Lung (tissue), 12 donors: Measurements from ENCODE around the gene CDHR2. TPM values are rescaled to one million over a fixed set of nuclear protein-coding genes. Genes with fewer than 3 reads are reported as not detected.

Experiments used
- ATAC-seq: fragments of 200-7000 bp; cut with Tn5 transposase; one replicate; pipeline ENCODE4 v1.9.1; 2020; ENCODE audit warnings: moderate number of reproducible peaks; ENCODE audit not compliant: insufficient read depth, low FRiP score
- DNase-seq, 3 donors: peaks; one replicate each; pipeline ENCODE4 v3.0.0-alpha.2; 2013 to 2017
- H3K27ac ChIP-seq, 2 donors: one replicate each; pipeline ENCODE4 v1.5.1; 2013; ENCODE audit warnings: mild to moderate bottlenecking in 2 of 2, moderate library complexity in 2 of 2, control low read depth in 1 of 2, inconsistent platforms in 1 of 2, low read depth in 1 of 2, low read length in 1 of 2
- H3K27me3 ChIP-seq, 3 donors: one replicate each; pipeline ENCODE4 v1.5.1; 2013; ENCODE audit warnings: low read length in 2 of 3; ENCODE audit not compliant: control insufficient read depth in 3 of 3, insufficient read depth in 3 of 3
- H3K36me3 ChIP-seq, 4 donors: one replicate each; pipeline ENCODE4 v1.5.1; 2013; ENCODE audit warnings: low read length in 4 of 4, mild to moderate bottlenecking in 1 of 4, moderate library complexity in 1 of 4; ENCODE audit not compliant: control insufficient read depth in 4 of 4, insufficient read depth in 4 of 4
- H3K4me1 ChIP-seq, 5 donors: one replicate each; pipeline ENCODE4 v1.5.1; 2013; ENCODE audit warnings: low read length in 5 of 5, mild to moderate bottlenecking in 2 of 5, moderate library complexity in 1 of 5; ENCODE audit not compliant: control insufficient read depth in 5 of 5, insufficient read depth in 5 of 5
- H3K4me3 ChIP-seq: one replicate; pipeline ENCODE4 v1.5.1; 2013; ENCODE audit warnings: mild to moderate bottlenecking, control low read depth, moderate library complexity
- H3K9ac ChIP-seq, 2 donors: one replicate each; pipeline ENCODE4 v1.5.1; 2013; ENCODE audit warnings: low read length in 2 of 2, control low read depth in 1 of 2; ENCODE audit not compliant: insufficient read depth in 1 of 2
- H3K9me3 ChIP-seq, 4 donors: one replicate each; pipeline ENCODE4 v1.5.1; 2013; ENCODE audit warnings: low read length in 3 of 4, mild to moderate bottlenecking in 1 of 4, moderate library complexity in 1 of 4; ENCODE audit not compliant: control insufficient read depth in 4 of 4, insufficient read depth in 3 of 4
- CTCF ChIP-seq: IDR thresholded peaks from 2 replicates; pipeline ENCODE4 v1.5.1; 2012; ENCODE audit warnings: mild to moderate bottlenecking; ENCODE audit errors: control extremely low read depth, extremely low read depth
- WGBS, 2 donors: extraction: QIAGEN DNeasy Blood & Tissue Kit; methylation state at CpG; one replicate each; pipeline ENCODE4 v1.1.7; 2013; 5-methylcytosine and 5-hydroxymethylcytosine counted together
- polyA plus RNA-seq, 2 donors: library from polyadenylated mRNA; stranded (reverse); fragments of 200-250 nt; gene quantifications; one replicate each; pipeline ENCODE4 v1.2.1, GENCODE V29; 2013
- total RNA-seq, 2 donors: library from RNA; depleted of rRNA in 1 of 2; stranded (reverse); fragments of >200 nt in 1 of 2; gene quantifications; one replicate each; pipeline ENCODE4 v1.2.1, GENCODE V29; 2014 to 2021
- donor health status: control.
- donor health status: control.
- donor health status: Bipolar disorder and iron deficiency.
- donor health status: healthy.
- donor health status: DM: yes; HTN: yes; CAD: no.

Gene CDHR2
- total and polyA plus RNA-seq, 4 donors, result 0.02 to 1.5 (median 0.42) TPM

DNA sequence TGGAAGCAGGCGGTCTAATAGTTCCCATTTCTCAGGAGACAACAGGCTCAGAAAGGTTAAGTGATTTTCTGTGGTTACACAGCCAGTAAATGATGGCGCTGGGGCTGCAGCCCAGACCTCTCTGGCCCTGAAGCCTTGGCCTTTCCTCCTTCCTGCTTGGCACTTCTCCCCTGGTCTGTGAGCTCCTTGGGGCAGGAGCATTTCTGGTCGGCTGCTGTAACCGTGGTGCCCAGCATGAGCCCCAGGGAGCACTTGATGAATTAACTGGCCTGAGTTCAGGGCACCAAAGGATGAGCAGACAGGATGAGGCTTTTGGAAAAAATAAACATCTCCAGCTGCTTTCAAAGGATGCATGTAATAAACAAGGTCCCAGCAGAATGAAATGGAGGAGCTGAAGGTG is 30.2 kb downstream of the CDHR2 start:
- peaks cover 0 to 4% (median 2%) of the 10 kb centered on the region in 4 donors for H3K9me3 ChIP-seq
- peak in 1 of 3 donors; percentile 4 for DNase-seq
- H3K27me3 ChIP-seq, result no peaks in the 10 kb centered on the region
- no peaks in the 10 kb centered on the region for H3K4me1 ChIP-seq
- no peaks in the 10 kb centered on the region for H3K36me3 ChIP-seq
- no peak for ATAC-seq
- WGBS, 2 donors, result 52 to 79% methylated on average over 4 of the region's 4 CpGs
- no peak overlapping the region for H3K27ac ChIP-seq
- H3K9ac ChIP-seq, result no peak overlapping the region
- TF ChIP-seq CTCF, result no peak
- no peak overlapping the region for H3K4me3 ChIP-seq

DNA sequence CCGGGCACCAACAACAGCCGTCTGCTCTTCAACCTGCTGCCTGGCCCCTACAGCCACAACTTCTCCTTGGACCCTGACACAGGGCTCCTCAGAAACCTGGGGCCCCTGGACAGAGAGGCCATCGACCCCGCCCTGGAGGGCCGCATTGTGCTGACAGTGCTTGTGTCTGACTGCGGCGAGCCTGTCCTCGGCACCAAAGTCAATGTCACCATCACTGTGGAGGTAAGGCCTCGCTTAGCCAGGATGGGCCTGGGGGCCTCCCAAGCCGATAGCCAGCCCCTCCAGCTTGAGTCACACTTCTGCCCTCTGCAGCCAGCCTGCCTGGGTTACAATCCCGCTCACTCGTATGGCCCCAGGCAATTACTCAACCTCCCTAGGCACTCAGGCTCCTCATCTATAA is 32.2 kb downstream of the CDHR2 start:
- H3K27ac ChIP-seq, result no peak overlapping the region
- WGBS, 2 donors, result 92 to 93% methylated on average over 12 of the region's 12 CpGs
- ATAC-seq (no peak), DNase-seq (no peak)
- H3K4me3 ChIP-seq, result no peak overlapping the region
- H3K9ac ChIP-seq, result no peak overlapping the region
- H3K4me1 ChIP-seq, result no peaks in the 10 kb centered on the region
- H3K27me3 ChIP-seq, result no peaks in the 10 kb centered on the region
- TF ChIP-seq CTCF, result no peak
- no peaks in the 10 kb centered on the region for H3K36me3 ChIP-seq
- peaks cover 0 to 17% (median 7%) of the 10 kb centered on the region in 4 donors for H3K9me3 ChIP-seq

DNA sequence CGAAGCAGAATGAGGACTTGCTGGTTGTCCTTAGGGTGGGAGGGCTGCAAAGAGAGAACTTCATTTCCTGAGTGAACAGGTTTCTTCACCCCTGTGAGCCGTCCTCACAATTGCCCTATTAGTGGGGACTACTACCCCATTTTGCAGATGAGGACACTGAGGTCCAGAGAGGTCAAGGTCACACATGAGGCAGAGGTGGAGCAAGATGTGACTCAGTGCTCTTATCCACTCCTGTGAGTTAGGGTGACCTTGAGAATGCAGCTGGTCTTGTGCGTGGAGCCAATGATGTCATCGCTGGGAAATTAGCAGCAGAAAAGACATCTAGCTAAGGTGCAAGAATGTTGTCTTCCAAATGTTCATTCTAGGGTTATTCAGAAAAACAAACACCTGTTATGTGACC is 33.9 kb downstream of the CDHR2 start:
- Histone ChIP-seq H3K9me3 (peaks cover 0 to 21% (median 7%) of the 10 kb centered on the region in 4 donors), H3K4me1 (no peaks in the 10 kb centered on the region), H3K4me3 (no peak overlapping the region), H3K27ac (no peak overlapping the region), H3K27me3 (no peaks in the 10 kb centered on the region), H3K9ac (no peak overlapping the region), H3K36me3 (no peaks in the 10 kb centered on the region)
- no peak for DNase-seq
- TF ChIP-seq CTCF, result no peak
- WGBS, 2 donors, result 80 to 84% methylated on average over 4 of the region's 4 CpGs
- ATAC-seq, result no peak

GRCh38 chr5:176587398-176587797 is 38.3 kb downstream of the CDHR2 start:
- no peak overlapping the region for H3K4me3 ChIP-seq
- H3K36me3 ChIP-seq, result no peaks in the 10 kb centered on the region
- no peak overlapping the region for H3K27ac ChIP-seq
- no peaks in the 10 kb centered on the region for H3K27me3 ChIP-seq
- DNase-seq (no peak), ATAC-seq (no peak)
- H3K9ac ChIP-seq, result no peak overlapping the region
- WGBS, 2 donors, result 90 to 95% methylated on average over 7 of the region's 7 CpGs
- no peaks in the 10 kb centered on the region for H3K4me1 ChIP-seq
- H3K9me3 ChIP-seq, result peaks cover 0 to 23% (median 7%) of the 10 kb centered on the region in 4 donors
- TF ChIP-seq CTCF, result no peak
